HG02759 (cell line): Measurements from ENCODE around the gene RNF145.
"Not testable (repeated sequence)": the region's sequence is repeated elsewhere in the genome, so short reads cannot be mapped to it uniquely, and the experiment has no call there.

Source experiments
- ATAC-seq: cut with Tn5 transposase; IDR thresholded peaks from one replicate; pipeline ENCODE4 v1.9.1; 2021; ENCODE audit warnings: mild to moderate bottlenecking, moderate library complexity; ENCODE audit not compliant: unreplicated experiment

Gene RNF145, protein sequence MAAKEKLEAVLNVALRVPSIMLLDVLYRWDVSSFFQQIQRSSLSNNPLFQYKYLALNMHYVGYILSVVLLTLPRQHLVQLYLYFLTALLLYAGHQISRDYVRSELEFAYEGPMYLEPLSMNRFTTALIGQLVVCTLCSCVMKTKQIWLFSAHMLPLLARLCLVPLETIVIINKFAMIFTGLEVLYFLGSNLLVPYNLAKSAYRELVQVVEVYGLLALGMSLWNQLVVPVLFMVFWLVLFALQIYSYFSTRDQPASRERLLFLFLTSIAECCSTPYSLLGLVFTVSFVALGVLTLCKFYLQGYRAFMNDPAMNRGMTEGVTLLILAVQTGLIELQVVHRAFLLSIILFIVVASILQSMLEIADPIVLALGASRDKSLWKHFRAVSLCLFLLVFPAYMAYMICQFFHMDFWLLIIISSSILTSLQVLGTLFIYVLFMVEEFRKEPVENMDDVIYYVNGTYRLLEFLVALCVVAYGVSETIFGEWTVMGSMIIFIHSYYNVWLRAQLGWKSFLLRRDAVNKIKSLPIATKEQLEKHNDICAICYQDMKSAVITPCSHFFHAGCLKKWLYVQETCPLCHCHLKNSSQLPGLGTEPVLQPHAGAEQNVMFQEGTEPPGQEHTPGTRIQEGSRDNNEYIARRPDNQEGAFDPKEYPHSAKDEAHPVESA

DNA sequence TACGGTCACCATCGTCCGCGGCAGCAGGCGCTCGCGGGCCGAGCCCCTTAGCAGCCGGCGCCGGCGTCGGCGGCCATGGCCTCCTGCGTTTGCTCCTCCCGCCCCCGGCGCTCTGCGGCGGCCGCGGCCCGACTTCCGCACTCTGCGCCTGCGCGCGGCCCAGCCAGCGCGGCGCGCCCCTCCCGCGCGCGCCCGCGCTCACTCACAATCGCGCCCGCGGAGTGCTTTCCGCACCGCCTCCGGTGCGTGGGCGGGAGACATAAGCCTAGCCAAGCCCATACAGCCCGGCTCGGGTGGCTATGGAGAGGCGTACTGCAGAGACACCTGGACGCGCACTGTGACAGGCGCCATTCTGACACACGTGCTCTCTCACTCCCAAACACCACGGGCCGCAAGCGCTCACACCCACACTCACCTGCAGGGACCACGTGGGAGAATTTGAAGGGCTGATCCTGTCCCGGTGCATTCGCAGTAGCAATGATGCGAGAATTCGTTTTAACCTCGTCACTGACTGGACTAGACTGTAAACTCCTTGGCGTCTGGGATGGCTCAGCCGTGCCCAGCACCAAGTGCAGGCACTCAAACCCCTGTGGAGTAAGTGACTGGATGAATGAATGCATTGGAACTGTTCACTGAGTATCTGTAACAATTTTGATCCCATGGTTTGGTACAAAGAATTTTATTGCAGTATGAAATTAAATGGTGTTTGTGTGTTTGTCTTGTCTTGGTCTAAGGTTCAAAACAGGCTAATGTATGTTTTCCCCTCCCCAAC is at the start of gene RNF145:
Gene RNF145 (minus strand): TSS at position 116 of the 772 bp plus-strand sequence. CDS start 5,936 bp downstream, outside the sequence.
- peak; percentile 79 for ATAC-seq

DNA sequence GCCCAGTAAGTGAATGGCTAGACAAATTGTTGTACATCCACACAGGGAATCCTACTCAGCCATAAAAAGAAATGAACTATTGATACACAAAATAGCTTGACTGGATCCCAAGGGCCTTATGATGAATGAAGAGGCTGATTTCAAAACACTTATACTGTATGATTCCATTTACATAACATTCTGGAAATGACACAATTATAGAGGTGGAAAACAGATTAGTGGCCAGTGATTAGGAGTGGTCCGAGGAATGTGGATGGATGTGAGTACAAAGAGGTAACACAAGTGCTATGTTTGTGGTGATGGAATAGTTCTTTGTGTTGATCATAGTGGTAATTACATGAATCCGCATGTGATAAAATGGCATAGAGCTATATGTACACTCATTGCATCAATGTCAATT is 49.0 kb upstream of the RNF145 start:
- no peak for ATAC-seq

DNA sequence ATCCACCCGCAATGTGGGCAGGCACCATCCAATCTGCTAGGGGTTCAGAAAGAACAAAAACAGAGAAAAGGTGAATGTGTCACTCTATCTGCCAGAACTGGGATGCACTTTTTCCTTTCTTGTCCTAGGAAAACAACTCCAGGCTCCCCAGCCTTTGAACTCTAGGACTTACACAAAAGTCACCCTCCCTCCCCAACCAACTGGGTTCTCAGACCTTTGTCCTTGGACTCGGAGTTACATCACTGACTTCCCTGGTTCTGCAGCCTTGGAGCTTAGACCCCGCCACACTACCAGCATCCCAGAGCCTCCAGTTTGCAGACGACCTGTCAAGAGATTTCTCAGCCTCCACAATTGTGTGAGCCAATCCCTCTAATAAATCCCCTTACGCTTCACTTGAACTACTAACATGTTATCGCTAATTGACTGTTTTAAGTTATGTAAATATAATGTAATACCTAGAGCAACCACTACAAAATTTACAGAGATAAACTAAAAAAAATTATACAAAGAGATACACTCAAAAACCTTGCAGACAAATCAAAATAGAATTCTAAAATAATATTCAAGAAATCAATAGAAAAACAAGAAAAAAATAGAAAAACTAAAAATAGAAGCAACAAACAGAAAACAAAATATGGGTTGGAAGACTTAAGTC is 48.4 kb upstream of the RNF145 start:
- no peak for ATAC-seq

DNA sequence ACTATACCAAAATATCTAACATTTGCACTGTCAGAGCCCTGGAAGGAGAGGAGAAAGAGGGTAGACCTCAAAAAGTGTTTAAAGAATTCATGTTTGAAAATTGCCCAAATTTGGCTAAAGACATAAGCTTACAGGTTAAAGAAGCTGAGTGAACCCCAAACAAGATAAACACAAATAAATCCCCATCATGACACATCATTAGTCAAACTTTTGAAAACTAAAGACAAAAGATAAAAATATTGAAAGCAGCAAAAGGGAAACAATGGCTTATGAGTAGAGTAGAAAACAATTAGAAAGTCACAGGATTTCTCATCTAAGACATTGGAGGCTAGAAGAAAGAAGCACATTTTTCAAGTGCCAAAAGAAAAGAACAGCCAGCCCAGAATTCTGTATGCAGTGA is 47.7 kb upstream of the RNF145 start:
- no peak for ATAC-seq

DNA sequence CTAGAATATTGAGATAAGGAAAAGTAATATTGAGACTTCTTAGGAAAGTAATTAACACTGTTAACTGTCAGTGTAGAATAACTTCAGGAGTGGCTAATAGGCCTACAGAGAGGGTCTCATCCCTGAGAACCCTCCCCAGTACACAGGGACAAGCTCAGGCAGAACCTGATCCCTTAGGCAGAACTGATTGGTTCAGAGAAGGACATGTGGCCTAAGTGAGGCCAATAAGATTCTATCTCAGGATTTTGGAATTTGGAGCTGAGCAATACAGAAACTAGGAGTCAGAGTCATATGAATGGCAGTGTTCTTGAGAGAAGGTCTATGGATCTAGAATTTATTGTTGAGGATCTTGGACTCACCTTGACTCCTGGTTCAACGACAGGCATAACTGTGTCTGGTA is 42.8 kb upstream of the RNF145 start:
- no peak for ATAC-seq

DNA sequence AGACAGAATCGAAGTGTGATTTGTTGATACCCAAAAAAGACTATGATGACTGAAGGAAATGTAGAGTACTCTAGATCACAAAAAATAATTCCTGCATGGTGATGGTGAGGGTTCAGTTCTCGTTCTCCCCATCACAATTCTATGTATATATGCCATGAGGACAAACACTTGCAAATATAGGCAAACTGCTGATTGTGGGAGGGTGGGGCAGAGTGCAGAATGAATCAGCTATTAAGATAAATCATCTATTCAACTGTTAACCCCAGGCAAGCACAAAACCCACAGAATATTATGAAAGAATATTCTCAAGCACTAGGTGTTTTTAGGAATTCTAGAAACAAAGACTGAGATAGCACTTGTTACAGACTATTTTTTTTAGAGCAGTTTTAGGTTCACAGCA is 39.8 kb upstream of the RNF145 start:
- ATAC-seq = no peak

DNA sequence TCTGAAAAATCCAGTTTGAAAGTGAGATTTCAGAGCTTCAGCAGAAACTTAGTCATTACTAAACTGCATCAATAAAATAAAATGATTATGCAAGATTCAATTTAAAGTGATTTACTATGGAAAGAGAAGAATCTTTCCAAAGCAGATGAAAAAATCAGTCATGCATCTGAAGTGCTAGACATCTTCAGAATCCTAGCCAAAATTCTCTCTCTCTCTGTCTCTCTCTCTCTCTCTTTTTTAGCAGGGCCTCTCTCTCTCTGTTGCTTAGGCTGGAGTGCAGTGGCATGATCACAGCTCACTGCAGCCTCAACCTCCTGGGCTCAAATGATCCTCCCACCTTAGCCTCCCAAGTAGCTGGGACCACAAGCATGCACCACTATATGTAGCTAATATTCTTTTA is 35.5 kb upstream of the RNF145 start:
- no peak for ATAC-seq

DNA sequence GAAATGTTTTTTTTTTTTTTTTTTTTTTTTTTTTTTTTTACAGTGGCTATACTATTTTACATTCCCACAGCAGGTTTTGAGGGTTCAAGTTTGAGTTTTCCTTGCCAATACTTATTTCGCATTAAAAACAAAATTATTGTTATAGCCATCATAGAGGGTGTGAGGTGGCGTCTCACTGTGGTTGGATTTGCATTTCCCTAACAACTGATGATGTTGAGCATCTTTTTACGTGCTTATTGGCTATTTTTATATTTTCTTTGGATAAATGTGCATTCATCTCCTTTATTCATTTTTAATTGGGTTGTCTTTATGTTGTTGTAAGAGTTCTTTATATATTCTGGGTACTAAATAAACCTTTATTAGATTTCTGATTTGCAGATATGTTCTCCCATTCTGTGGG is 34.8 kb upstream of the RNF145 start:
- ATAC-seq = no peak

DNA sequence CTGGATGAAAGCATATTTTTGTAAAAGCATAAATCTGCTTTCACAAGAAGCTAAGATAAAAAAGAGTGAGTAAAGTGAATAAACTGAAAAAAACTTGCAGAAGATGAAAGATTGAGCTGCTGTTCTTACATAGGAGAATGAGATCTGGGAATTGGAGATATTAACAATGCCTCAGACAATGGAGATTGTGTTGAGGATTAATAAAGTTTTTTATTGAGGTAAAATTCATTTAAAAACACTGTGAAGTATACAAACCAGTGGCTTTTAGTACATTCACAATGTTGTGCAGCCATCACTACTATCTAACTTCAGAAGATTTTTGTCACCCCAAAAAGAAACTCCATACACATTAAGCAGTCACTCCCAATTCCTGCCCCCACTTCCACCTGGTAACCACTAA is 34.0 kb upstream of the RNF145 start:
- no peak for ATAC-seq

DNA sequence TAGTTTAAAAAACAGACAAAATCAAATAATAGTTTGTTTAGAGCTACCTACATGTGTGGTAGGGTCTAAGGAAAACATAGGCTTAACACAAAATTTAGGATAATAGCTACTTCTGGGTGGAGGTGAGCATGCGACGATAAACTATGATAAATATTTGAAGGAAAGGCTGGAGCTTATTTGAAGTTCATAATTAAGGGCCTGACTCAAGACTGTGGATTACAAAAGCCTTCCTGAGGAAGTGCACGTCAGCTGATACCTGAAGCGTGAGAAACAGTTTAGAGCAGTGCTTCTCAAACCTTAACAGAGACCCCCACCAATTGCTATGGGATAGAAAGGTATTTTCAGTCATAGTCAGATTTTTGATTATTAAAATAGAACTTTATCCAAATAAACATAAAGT is 33.3 kb upstream of the RNF145 start:
- no peak for ATAC-seq

DNA sequence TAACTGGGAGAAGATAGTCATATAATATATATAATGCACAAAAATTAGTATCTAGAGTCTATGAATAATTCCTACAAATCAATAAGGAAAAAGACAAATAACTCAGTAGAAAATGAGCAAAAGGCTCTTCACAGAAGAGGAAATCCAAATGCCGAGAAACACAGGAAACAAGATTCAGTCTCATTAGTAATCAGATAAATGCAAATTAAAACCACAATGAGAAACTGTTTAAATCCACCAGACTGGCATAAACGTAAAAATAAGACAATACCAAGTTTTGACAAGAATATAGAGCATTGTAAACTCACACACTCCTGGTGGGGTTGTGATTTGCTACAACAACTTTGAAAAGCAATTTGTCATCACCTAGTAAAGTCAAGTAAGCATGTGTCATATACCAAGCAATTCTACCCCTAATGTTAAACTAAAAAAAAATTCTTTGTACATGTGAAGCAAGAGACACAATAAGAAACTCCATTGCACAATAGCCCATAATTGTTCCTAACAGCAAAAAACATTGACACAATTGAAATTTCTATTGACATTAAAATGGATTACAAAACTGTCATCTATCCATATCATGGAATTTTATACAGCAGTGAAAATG is 32.7 kb upstream of the RNF145 start:
- ATAC-seq = no peak

DNA sequence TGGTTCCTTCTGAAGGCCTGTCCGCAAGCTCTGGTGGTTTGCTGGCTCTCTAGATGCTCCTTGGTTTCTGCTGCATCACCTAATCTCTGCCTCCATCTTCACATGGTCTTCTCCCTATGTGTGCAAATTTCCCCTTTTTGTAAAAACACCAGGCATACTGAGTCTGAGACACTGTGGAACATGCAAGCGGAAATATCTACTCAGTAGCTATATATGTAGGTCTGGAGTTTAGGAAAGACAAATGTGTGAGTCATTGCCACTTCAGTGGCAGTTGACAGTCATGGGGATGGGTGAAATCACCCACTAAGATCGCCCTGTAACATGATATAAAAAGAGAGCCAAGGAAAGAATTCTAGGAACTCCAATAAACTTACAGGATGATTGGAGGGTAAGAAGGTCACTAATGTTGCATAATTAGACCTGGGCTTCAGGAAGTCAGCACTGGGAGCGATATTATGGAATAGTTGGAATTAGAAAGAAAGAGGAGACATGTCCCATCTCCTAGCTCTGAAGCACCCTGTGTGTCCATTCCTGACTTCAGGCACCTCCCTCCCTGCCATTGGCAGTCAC is 31.0 kb upstream of the RNF145 start:
- ATAC-seq = no peak

DNA sequence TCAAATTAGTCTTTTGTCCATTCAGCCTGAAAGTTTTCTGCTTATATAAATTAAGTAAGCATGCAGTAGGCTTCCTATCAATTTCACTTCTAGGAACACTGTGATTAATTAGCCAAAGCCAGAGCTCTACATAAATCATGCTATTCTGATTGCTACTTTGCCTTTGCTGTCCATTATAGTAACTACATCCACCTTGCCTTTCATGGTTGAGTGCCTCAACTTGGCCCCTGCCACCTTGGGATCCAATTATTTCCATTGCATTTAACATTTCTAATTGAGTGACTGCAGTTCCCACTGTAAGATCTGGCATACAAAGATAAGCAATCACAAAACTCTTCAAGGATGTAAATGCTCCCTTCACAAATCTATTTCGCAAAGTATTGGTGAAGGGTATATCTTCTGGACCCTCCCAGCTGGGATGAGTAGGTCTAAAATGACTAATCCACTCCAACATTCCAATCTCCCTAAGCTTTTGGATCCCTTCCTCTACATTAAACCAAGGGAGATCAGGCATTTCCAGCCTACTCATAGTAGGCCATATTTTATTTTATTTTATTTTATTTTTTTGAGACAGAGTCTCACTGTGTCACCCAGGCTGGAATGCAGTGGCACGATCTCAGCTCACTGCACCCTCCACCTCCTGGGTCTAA is 26.6 kb upstream of the RNF145 start:
- ATAC-seq = not testable (repeated sequence)

DNA sequence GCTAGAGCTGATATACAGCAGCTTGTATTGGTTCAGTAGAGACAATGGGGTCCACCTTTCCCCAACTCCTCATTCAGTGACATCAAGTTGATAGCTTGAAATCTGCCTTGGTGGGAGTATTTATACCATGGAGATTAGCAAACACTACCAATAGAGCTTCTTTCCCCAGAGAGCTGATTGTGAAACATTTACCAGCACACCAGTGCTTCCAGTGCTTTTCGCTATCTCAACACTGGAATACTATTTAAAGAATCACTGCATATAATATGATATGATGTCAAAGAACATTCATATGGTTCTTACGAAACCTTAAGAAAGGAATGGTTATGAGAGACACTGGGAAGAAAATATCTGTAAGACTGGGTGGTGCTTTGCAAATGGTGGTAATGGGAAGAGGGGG is 21.8 kb upstream of the RNF145 start:
- ATAC-seq = no peak

DNA sequence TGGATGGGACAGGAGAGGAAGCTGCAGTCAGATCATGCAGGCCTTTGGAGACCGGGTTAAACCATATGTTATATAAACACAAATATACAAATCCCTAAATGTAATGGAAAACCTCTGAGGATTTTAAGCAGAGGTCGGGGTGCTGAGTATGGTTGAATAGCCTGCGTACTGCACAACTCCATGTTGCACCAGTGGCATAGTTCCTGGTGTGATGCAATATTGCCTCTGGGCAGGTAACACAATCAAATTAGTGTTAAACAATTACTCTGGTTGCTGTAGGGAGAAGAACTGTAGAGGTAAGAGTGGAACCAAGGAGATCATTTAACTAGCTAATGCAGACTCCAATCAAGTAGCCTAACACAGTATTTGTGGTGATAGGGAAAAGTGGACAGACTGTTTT is 21.3 kb upstream of the RNF145 start:
- ATAC-seq = no peak

DNA sequence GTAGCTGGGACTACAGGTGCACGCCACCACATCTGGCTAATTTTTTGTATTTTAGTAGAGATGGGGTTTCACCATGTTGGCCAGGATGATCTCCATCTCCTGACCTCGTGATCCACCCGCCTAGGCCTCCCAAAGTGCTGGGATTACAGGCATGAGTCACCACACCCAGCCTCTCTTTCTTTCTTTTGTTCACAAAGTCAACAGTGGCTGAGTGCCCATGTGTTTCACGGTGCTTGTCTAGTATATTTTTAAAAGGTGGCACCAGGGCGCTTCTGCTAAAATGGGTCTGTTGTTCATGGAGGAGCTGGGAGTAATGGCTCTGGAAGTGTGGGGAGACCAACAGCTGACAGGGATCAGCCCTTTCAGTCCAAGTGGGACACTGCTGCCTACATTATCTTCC is 18.7 kb upstream of the RNF145 start:
- ATAC-seq = not testable (repeated sequence)

DNA sequence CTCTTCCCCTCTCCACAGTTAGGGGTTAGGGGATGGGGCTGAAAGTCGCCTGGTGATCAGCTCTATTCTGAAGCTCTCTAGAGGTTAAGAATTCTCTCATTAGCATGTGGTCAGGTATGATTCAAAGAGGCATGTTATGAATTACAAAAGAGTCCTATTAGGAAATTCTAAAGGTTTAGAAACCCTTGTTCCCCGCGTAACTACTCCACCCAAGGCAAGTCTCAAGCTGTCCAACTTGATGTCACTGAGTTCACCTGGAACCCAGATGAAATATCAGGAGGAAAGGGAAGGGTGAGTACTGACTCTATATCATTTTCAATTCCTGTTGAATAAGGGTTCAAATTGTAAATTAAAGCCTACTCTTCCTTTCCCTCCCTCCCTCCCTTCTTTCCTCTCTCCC is 18.1 kb upstream of the RNF145 start:
- ATAC-seq = no peak

DNA sequence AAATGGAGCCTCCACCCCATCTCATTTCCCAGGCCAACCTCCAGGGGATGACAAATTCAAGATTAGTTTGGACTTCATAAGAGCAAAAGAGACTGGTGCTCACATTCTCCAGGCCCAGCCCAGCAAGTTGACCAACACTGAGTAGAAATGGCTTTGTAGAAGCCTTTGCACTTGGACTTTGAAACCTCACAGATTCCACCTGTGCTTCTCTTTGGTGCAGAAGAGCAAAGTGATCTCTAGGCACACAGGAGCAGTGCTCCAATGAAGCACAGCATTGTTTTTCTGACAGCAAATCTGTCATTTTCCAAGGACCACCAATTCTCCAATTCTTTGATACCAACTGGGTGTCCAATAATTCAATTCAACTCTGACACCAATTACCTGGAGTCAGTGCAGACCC is 17.1 kb upstream of the RNF145 start:
- no peak for ATAC-seq

DNA sequence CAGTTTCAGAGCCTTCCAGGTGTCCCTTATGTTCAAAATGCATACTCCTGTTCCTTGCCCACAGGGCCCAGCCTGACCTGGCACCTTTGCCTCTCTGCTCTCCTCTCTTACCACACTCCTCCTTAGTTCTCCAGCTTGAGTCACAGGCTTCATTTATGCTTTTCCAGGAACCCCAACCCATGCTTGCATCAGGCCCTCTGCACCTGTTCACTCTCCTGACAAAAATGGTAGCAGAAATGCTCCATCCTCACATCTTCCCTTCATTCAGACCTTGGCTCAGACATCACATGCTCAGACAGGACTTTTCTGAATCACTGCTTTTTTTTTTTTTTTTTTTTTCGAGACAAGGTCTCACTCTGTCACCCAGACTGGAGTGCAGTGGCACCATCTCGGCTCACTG is 15.1 kb upstream of the RNF145 start:
- no peak for ATAC-seq

DNA sequence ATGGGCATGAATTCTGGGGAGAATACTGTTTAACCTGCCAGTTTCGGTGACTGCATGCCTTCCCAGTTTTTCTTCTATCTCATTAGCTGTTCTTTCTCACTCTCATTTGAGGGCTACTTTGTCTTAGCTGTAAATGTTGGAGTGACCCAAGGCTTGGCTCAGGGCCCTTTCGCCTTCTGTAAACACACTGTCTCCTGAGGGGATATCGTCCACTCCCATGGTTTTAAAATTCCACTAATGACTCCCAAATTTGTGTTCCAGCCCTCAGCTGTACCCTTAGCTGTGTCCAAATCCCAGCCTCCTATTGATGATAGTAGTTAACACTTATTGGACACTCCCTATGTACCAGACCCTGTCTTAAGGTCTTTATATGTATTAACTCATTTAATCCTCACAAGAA is 14.1 kb upstream of the RNF145 start:
- no peak for ATAC-seq
